Muscle of leg (tissue), 16 donors: ENCODE data around the gene CMC2. TPM values are rescaled to one million over a fixed set of nuclear protein-coding genes. Genes with fewer than 3 reads are reported as not detected.
A peak's percentile ranks its signal among the peaks of the same experiment; 100 is the strongest.

Source experiments
- DNase-seq: peaks from one replicate; pipeline ENCODE4 v3.0.0; 2013
- H3K27ac ChIP-seq: one replicate; pipeline ENCODE4 v1.5.1; 2013; ENCODE audit warnings: mild to moderate bottlenecking, low read length, control low read depth
- H3K27me3 ChIP-seq: one replicate; pipeline ENCODE4 v1.6.1; 2013; ENCODE audit warnings: low read length; ENCODE audit not compliant: control insufficient read depth, insufficient read depth
- H3K36me3 ChIP-seq: one replicate; pipeline ENCODE4 v1.6.1; 2013; ENCODE audit warnings: low read length; ENCODE audit not compliant: control insufficient read depth, insufficient read depth
- H3K4me1 ChIP-seq: one replicate; pipeline ENCODE4 v1.6.1; 2013; ENCODE audit warnings: low read length; ENCODE audit not compliant: control insufficient read depth, insufficient read depth
- H3K4me3 ChIP-seq: one replicate; pipeline ENCODE4 v1.5.1; 2013; ENCODE audit warnings: low read length, control low read depth
- H3K9me3 ChIP-seq: replicated peaks from 2 replicates; pipeline ENCODE4 v1.6.1; 2013; ENCODE audit warnings: low read depth, low read length; ENCODE audit not compliant: control insufficient read depth
- WGBS: methylation state at CpG from one replicate; pipeline ENCODE4 v1.1.5; 2013; ENCODE audit warnings: missing lambda C conversion rate; ENCODE audit not compliant: insufficient coverage; 5-methylcytosine and 5-hydroxymethylcytosine counted together
- long read RNA-seq, 11 donors: transcript quantifications; one replicate each; lab custom pipeline, GENCODE V29; 2026
- polyA plus RNA-seq, 8 donors: library from polyadenylated mRNA; unstranded; fragments of 120-200 nt; gene quantifications; one replicate each; pipeline versions ENCODE4 v1.2.1 to v1.2.3, GENCODE V29; 2013; ENCODE audit warnings: inconsistent platforms in 1 of 8, low replicate concordance in 1 of 8; ENCODE audit not compliant: insufficient read length in 8 of 8, insufficient read depth in 1 of 8
- total RNA-seq: library from RNA; stranded (reverse); fragments of 120-200 nt; gene quantifications from one replicate; pipeline ENCODE4 v1.2.4, GENCODE V29; 2013

Gene CMC2
- total RNA-seq (32.4 TPM), polyA plus RNA-seq (10 to 100 TPM; 37.8 to 49.4 (median 43.7) TPM)
- long read RNA-seq, donor 1, full-length matches to known transcripts, result 8 of 8 reads
- long read RNA-seq, donor 1, partial matches to known transcripts, result 0 of 8 reads
- long read RNA-seq, donor 1, other reads (novel, unspliced or antisense), result 0 of 8 reads
- long read RNA-seq, donor 2, full-length matches to known transcripts, result 2 of 2 reads
- long read RNA-seq, donor 2, partial matches to known transcripts, result 0 of 2 reads
- long read RNA-seq, donor 2, other reads (novel, unspliced or antisense), result 0 of 2 reads
- long read RNA-seq, donor 3, full-length matches to known transcripts, result 18 of 31 reads
- long read RNA-seq, donor 3, partial matches to known transcripts, result 8 of 31 reads
- long read RNA-seq, donor 3, other reads (novel, unspliced or antisense), result 5 of 31 reads
- long read RNA-seq, donor 4, full-length matches to known transcripts, result 21 of 21 reads
- long read RNA-seq, donor 4, partial matches to known transcripts, result 0 of 21 reads
- long read RNA-seq, donor 4, other reads (novel, unspliced or antisense), result 0 of 21 reads
- long read RNA-seq, donor 5, full-length matches to known transcripts, result 46 of 64 reads
- long read RNA-seq, donor 5, partial matches to known transcripts, result 0 of 64 reads
- long read RNA-seq, donor 5, other reads (novel, unspliced or antisense), result 18 of 64 reads
- long read RNA-seq, donor 6, full-length matches to known transcripts, result 39 of 44 reads
- long read RNA-seq, donor 6, partial matches to known transcripts, result 0 of 44 reads
- long read RNA-seq, donor 6, other reads (novel, unspliced or antisense), result 5 of 44 reads
- long read RNA-seq, donor 7, full-length matches to known transcripts, result 29 of 35 reads
- long read RNA-seq, donor 7, partial matches to known transcripts, result 0 of 35 reads
- long read RNA-seq, donor 7, other reads (novel, unspliced or antisense), result 6 of 35 reads
- long read RNA-seq, donor 8, full-length matches to known transcripts, result 17 of 22 reads
- long read RNA-seq, donor 8, partial matches to known transcripts, result 0 of 22 reads
- long read RNA-seq, donor 8, other reads (novel, unspliced or antisense), result 5 of 22 reads
- long read RNA-seq, donor 9, full-length matches to known transcripts, result 22 of 27 reads
- long read RNA-seq, donor 9, partial matches to known transcripts, result 0 of 27 reads
- long read RNA-seq, donor 9, other reads (novel, unspliced or antisense), result 5 of 27 reads
- long read RNA-seq, donor 10, full-length matches to known transcripts, result 36 of 47 reads
- long read RNA-seq, donor 10, partial matches to known transcripts, result 0 of 47 reads
- long read RNA-seq, donor 10, other reads (novel, unspliced or antisense), result 11 of 47 reads
- long read RNA-seq, donor 11, full-length matches to known transcripts, result 11 of 16 reads
- long read RNA-seq, donor 11, partial matches to known transcripts, result 0 of 16 reads
- long read RNA-seq, donor 11, other reads (novel, unspliced or antisense), result 5 of 16 reads

- Histone ChIP-seq H3K4me3 (peak within 1 kb of the TSS; percentile 96), H3K9me3 (no peaks in the 10 kb centered on the region), H3K27me3 (no peaks in the 10 kb centered on the region), H3K36me3 (no peaks in the 10 kb centered on the region), H3K27ac (peak within 1 kb of the TSS; percentile 100), H3K4me1 (peaks cover 24% of the 10 kb centered on the region)
- peak; percentile 100 for DNase-seq
- under 1% methylated on average over 73 of the region's 75 CpGs for WGBS
Observed at GRCh38 chr16:81006813-81007695, at the start of gene CMC2, which contains the start of gene CENPN. Gene CMC2, minus strand, starts transcription at chr16:81006885. Its CDS starts 9,491 bp downstream, at chr16:80997394. Gene CENPN, plus strand, starts transcription at chr16:81007214. Its CDS starts 4,726 bp downstream, at chr16:81011940.

- H3K4me3 ChIP-seq, result no peak overlapping the region
- no peaks in the 10 kb centered on the region for H3K27me3 ChIP-seq
- peaks cover 3% of the 10 kb centered on the region for H3K9me3 ChIP-seq
- H3K4me1 ChIP-seq, result no peaks in the 10 kb centered on the region
- DNase-seq, result no peak
- 50% methylated on average over 2 of the region's 11 CpGs for WGBS
- H3K36me3 ChIP-seq, result no peaks in the 10 kb centered on the region
- no peak overlapping the region for H3K27ac ChIP-seq
Observed at GRCh38 chr16:81053761-81054160, 47.1 kb upstream of the CMC2 start.

- DNase-seq, result no peak
- WGBS, result no CpG with 5 or more reads among the region's 2 CpGs
- peaks cover 52% of the 10 kb centered on the region for H3K36me3 ChIP-seq
Observed at GRCh38 chr16:81042821-81043220, 36.1 kb upstream of the CMC2 start.

DNA sequence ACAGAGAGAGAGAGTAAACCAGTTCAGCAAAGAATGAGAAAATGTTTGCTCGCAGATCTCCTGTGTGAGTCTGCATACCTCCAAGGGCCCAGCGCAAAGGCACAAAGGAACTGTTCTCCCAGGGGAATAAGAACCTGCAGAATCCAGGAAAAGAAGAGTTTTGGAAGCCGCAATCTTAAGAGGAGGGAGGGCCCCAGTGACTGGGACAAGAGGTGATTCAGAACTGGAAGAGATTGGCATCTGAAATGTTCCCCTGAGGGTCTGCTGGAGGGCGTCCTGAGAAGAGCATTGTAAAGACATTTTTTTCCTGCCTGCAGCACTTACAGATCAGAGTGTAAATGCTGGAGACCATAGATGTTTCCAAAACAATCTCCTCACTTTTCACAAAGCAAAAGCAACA lies 35.0 kb upstream of the CMC2 start:
- DNase-seq, result no peak

More at GRCh38 chr16:81042821-81043220, 36.1 kb upstream of the CMC2 start:
- no peaks in the 10 kb centered on the region for H3K4me1 ChIP-seq
- H3K9me3 ChIP-seq, result no peaks in the 10 kb centered on the region
- H3K27me3 ChIP-seq, result no peaks in the 10 kb centered on the region
- no peak overlapping the region for H3K27ac ChIP-seq
- no peak overlapping the region for H3K4me3 ChIP-seq

GRCh38 chr16:81040842-81041241 lies 34.2 kb upstream of the CMC2 start:
- peaks cover 12% of the 10 kb centered on the region for H3K4me1 ChIP-seq
- H3K9me3 ChIP-seq, result no peaks in the 10 kb centered on the region
- H3K27ac ChIP-seq, result no peak overlapping the region
- whole genome bisulfite sequencing, result 92% methylated on average over 3 of the region's 5 CpGs
- no peaks in the 10 kb centered on the region for H3K27me3 ChIP-seq
- no peak overlapping the region for H3K4me3 ChIP-seq
- no peak for DNase-seq
- H3K36me3 ChIP-seq, result peaks cover 52% of the 10 kb centered on the region

More for the DNA sequence above, 35.0 kb upstream of the CMC2 start:
- Histone ChIP-seq H3K27me3 (no peaks in the 10 kb centered on the region), H3K36me3 (peaks cover 52% of the 10 kb centered on the region), H3K27ac (no peak overlapping the region), H3K9me3 (no peaks in the 10 kb centered on the region), H3K4me3 (no peak overlapping the region), H3K4me1 (peaks cover 8% of the 10 kb centered on the region)
- 92% methylated on average over 3 of the region's 4 CpGs for WGBS

GRCh38 chr16:81040131-81040530 lies 33.4 kb upstream of the CMC2 start:
- H3K4me1 ChIP-seq, result peaks cover 16% of the 10 kb centered on the region
- WGBS, result no CpG with 5 or more reads among the region's 2 CpGs
- H3K4me3 ChIP-seq, result no peak overlapping the region
- H3K27ac ChIP-seq, result no peak overlapping the region
- no peaks in the 10 kb centered on the region for H3K27me3 ChIP-seq
- peaks cover 45% of the 10 kb centered on the region for H3K36me3 ChIP-seq
- no peak for DNase-seq
- no peaks in the 10 kb centered on the region for H3K9me3 ChIP-seq

DNA sequence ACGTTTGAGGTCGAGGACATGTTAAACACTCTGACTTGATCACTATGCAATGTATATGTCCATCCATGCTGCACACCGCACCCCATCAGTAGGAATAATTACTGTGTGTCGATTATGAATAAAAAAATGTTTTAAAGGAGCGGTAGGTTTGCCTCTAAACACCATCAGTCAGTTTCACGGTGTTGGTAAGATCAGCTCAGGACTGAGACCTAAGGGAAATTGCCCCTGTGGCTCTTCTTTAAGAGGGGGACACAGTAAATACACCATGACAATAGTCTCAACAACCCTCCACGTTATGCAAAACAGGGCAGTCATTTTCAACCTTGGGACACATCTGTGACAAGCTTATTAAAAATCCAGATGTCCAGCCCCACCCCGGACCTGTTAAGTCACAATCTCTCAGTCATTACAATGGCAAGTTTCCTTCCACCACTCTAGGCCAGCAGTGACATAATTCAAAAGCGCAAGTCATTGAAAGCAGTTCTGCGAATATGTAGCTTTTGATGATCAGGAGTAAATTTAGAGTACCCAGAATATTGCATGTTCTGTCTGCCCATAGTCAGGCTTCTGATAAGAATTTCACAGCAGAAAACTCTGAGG lies 30.2 kb upstream of the CMC2 start:
- Histone ChIP-seq H3K36me3 (peaks cover 19% of the 10 kb centered on the region), H3K4me3 (peak overlapping the region; percentile 60), H3K4me1 (peaks cover 16% of the 10 kb centered on the region), H3K9me3 (peaks cover 4% of the 10 kb centered on the region), H3K27me3 (no peaks in the 10 kb centered on the region), H3K27ac (peak overlapping the region; percentile 84)
- DNase-seq, result peak; percentile 60
- 17% methylated on average over 4 of the region's 10 CpGs for WGBS

GRCh38 chr16:81035975-81036750 lies 29.5 kb upstream of the CMC2 start:
- Histone ChIP-seq H3K9me3 (peaks cover 4% of the 10 kb centered on the region), H3K4me1 (peaks cover 16% of the 10 kb centered on the region), H3K27ac (peak overlapping the region; percentile 84), H3K36me3 (peaks cover 12% of the 10 kb centered on the region), H3K27me3 (no peaks in the 10 kb centered on the region), H3K4me3 (peak overlapping the region; percentile 60)
- DNase-seq, result peak; percentile 34
- under 1% methylated on average over 66 of the region's 80 CpGs for WGBS
